ENCODE data around the gene RIN3. TPM values are rescaled to one million over a fixed set of nuclear protein-coding genes. Genes with fewer than 3 reads are reported as not detected.
"Not testable (repeated sequence)": the region's sequence is repeated elsewhere in the genome, so short reads cannot be mapped to it uniquely, and the experiment has no call there.

The RIN3 gene
- total RNA-seq, 1 donor from 2014 or later, result 33.7 TPM

DNA sequence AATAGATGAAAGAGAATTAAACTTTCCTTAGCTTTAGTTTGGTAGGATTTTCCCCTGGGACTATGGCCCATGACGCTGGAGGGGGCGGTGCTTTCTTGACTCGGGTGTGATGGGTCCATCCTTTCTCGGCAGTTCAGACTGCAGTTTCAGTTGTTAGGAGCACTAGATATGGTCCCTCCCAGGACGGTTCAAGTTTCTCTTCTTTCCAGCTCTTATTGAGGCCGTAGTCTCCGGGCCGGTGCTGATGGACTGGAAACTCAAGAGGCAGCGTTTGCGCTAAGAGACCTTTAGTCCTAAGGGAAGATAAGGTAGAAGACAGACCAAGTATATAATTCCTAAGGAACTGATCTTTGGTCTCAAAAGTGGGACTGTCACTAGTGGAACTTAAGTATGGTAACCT, 111.2 kb downstream of the RIN3 start:
- no peak for DNase-seq (ENCODE audit: low spot score)

DNA sequence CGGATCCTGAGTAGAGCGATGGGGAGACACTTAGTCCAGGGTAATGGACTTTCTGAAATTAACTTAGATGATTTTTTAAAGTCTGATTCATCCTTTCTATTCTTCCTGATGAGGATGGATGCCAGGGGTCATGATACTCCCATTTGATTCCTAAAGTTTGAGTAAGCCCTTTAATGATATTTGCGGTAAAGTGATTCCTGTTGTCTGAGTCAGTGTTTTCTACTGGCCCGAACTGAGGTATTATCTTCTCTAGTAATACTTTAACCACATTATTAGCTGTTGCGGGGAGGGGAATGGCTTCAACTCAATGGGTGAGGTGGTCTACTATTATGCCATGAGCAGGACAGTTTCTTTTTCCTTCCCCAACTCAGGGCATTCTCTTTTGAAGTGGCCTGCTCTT, 111.6 kb downstream of the RIN3 start:
- no peak for DNase-seq (ENCODE audit: low spot score)

DNA sequence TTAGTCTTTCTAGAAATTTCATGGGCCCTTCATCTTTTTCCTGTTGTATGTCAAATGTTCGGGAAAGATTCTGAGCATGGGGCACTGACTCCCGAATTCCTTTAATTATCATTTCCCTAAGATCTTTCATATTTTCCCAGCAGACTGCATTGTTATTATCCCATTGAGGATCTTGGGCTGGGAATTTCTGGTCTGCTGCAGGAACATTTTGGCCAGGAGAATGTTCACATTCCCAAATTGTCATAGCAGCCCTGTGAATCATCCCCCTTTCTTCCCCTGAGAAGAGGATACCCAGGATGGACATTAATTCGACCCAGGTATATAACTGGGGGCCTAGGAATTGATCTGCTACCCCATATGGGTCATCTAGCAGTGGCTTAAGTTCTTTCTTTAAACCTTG, 112.5 kb downstream of the RIN3 start:
- no peak for DNase-seq (ENCODE audit: low spot score)

DNA sequence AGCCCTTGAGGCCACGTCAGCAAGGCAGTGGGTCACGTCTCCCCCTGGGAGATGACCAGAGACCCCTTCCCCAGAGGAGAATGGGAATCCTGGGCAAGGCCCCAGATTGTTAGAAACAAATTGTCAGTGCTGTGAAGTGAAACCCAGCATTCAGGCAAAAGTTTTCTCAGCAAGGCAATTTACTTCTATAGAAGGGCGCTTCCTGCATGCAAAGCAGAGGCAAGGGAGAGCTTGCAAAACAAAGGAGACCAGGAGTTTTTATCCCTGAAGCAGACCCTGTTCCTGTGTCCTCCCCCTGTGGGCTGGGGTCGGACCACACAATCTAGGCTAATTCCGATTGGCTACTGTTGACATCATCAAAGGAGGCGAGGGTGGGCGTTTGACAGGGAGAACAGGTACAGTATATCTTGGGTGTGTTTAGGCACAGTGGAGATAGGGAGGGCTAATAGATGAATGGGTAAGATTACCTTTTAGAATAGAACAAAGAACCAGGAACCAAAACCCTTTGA, 114.2 kb downstream of the RIN3 start:
- DNase-seq (ENCODE audit: low spot score), result no peak

DNA sequence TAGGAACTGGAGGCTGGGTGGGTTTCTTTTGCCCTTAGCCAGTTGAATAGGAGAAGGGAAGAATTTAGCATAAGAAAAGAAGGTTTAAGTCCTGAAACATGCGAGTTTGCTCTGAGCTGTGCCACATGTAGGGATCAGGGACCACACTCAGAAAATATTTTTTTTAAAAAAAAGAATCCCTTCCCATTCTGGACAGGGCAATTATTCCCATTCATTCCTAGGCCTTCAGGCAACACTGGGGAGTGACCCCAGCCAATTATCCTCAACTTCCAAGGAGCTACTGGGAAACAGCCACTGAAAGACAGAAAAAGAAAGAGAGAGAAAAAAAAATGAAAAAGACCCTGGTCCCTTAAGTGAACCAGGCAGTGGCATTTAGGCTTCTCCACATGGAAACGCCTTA, 115.1 kb downstream of the RIN3 start:
- DNase-seq (ENCODE audit: low spot score), result no peak

DNA sequence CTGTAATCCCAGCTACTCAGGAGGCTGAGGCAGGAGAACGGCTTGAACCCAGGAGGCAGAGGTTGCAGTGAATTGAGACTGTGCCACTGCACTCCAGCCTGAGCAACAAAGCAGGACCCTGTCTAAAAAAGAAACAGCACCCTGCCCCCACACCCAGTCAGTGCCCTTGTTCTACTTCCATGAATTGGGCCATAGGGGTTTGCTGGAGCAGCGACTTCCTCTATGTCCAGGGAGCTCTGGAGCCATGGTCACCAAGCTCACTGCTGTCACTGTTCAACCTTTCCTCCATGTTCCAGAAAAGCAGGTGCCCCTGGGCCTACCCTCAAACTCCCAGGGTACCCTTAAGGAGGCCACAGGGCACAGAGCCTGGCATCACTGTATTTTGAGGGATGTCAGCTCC, 116.8 kb downstream of the RIN3 start:
- DNase-seq (ENCODE audit: low spot score), result no peak

DNA sequence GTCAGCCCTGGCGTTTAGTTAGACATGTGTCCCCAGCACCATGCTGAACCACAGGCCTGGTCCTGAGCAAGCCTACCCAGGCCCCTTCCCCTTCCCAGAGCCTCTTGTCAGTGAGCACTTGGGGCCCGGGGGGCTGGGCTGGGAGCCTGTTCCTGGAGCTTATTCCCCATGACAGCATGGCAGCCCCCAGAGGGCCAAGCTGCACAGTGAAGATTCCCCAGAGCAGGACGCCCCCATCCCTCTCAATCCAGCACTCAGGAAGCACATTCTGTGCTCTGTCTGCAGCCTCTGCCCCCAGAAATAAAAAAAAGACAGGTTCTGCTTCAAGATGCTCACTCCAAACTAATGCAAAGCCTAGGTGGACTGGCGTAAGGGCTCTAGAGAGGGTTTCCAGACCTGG, 117.5 kb downstream of the RIN3 start:
- DNase-seq (ENCODE audit: low spot score), result no peak

DNA sequence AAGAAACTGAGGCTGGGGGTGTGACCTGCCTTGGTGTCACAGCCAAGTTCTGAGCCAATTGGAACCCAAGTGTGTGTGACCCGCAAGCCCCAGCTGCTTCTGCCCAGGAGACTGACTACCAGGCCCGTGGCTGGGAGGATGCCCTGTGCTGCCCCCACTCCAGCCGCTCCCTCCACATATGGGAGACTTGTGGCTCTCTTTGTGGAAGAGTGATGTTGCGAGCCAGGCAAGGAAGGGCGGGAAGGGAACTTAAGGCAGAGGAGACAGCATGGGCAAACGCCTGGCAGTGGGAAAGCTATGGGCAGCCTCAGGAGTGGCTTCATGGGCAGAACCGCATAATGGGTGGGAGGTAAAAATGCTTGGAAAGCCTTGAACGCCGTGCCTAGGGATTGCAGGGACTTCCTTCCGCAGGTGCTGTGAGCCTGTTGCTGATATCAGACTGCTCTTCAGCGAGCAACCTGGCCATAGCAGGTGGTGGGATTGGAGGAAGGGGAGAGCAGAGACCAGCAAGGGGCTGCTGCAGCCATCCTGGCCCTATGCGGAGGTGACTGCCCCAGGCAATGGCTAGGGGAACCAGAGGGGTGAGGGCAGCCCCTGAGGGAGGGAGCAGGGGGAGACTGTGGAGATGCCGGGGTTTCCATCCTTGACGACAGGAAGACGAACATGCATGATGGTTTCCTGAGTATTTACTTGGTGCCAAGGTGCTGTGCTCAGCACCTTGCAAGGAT, 119.1 kb downstream of the RIN3 start:
- DNase-seq (ENCODE audit: low spot score), result no peak

DNA sequence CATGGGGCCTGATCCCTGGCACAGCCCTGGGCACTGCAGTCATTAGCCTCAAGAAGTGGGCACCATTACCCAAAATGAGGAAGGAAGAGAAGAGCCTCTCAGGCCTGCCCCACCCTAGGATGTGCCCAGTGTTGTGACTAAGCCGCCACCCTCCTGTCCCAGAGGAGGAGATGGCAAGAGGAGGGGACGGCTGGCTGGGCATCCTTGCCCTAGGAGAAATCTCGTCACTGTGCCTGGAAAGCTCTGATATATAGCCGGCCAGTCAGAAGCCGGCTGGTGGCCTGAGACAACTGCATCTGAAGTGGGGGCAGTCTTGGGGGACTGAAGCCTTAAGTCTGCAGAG, 119.7 kb downstream of the RIN3 start:
- DNase-seq (ENCODE audit: low spot score), result no peak

DNA sequence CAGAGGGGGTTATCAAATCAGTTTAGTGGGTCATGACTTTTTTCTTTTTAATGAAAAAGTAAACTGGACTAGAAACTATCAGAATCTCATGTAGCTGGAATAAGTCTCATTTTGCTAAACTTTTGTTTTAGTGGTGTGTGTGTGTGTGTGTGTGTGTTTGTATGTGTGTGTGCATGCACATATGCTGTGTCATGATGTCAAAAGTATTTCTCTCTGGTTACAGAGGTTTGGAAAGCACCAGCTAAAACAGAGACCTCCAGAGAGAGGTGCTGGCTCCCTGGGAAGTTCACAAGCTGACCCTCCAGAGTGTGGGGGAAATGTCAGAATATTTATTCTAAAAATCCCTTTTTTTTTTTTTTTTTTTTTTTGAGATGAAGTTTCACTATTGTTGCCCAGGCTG, 120.1 kb downstream of the RIN3 start:
- no peak for DNase-seq (ENCODE audit: low spot score)

DNA sequence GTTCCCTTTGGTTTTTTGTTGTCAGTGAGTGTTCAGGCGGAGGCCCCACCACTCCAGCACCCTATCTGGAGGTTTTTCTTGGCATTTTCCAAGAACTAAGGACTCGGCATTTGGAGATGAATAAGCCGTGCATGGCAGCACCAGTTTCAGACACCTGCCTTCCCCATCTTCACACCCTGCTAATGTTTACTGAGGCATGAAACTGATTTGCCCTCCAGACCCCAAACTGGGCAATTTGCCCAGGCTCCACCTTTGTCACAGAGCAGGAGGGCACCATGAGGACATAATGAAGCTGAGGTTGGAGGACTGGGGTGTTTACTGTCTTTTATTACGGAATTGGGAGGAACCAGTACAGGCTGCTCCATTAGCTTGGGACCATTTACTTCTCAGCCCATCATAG, 121.5 kb downstream of the RIN3 start:
- no peak for DNase-seq (ENCODE audit: low spot score)

DNA sequence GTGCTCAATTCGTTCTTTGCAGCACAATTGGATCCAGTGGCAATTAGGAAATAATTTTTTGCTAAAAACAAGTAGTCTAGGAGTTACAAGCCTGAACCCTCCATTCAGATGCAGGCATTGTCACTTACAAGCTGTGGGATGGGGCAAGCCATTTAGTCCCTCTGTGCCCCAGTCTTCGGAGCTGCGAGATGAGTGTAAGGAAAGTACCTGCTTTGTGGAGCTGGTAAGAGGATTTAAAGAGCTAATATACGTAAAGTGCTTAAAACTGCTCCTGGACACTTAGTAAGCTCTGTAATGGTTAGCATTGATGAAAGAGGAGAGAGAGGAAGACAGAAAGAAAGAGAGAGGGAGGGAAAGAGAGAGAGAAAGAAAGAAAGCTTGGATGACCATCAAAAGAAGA, 122.3 kb downstream of the RIN3 start:
- DNase-seq (ENCODE audit: low spot score), result no peak

DNA sequence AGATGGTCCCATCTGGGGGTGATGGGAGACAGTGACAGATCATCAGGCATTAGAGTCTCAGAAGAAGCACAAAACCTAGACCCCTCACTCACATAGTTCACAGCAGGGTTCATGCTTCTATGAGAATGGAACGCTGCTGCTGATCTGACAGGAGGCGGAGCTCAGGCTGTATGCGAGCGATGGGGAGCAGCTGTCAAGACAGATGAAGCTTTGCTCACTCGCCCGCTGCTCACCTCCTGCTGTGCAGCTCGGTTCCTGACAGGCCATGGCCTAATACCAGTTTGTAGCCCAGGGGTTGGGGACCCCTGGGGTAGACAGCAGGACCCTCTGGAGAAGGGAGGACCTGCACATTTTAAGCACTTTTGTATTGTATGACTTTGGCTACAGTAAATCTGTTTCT, 123.6 kb downstream of the RIN3 start:
- DNase-seq (ENCODE audit: low spot score), result no peak

DNA sequence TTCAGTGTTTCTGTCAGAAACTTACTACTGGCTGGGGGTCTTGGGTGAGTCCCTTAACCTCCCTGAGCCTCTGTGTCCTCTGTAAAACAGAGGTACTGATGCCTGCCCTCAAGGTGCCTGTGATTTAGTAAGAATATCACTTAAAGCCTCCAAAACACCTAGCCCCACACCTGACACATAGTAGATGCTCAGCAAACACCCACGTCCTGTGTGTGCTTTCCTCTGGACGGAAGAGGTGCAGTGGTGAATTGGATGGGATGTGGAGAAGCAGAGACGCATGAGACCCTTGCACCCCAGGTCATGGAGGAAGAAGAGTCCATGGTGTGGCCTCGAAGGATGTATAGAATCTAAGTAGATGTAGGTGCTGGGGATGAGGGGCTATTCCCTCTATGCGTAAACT, 124.3 kb downstream of the RIN3 start:
- DNase-seq (ENCODE audit: low spot score), result no peak

DNA sequence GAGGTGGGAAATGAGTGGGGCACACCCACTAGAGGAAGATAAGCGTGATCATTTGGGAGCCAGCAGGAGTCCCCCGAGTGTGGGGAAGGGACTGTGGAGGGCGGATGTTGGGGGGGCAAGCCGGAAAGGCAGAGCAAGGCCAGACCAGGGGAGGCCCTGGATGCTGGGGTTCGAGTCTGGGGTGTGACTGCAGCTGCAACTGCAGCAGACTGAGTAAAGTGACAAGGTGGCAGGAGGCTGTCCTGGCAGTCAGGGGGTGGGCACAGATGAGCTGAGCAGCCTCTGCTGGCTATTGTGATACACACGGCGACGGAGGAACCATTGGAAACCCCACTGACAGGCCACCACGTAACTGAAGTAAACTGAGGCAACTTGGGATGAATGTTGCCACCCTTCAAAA, 124.7 kb downstream of the RIN3 start:
- DNase-seq (ENCODE audit: low spot score), result no peak

DNA sequence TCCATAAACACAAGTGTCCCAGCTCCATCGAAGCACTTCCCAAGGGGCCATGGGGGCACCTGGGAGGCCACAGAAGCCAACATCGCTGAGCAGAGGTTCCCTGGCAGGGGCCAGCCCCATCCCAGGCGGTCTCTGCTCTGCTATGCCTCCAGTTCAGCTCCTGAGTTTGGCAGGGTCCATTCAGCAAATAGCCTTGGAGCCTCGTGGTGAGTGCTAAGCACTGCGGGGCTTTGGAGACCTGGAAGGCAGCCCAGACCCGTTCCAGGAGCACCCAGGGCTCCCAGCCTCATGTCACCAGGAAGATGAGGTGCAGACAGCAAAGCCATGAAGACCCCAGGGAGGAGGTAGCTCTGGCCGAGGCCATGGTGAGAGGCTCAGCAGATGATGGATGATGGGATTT, 125.3 kb downstream of the RIN3 start:
- DNase-seq (ENCODE audit: low spot score), result no peak

DNA sequence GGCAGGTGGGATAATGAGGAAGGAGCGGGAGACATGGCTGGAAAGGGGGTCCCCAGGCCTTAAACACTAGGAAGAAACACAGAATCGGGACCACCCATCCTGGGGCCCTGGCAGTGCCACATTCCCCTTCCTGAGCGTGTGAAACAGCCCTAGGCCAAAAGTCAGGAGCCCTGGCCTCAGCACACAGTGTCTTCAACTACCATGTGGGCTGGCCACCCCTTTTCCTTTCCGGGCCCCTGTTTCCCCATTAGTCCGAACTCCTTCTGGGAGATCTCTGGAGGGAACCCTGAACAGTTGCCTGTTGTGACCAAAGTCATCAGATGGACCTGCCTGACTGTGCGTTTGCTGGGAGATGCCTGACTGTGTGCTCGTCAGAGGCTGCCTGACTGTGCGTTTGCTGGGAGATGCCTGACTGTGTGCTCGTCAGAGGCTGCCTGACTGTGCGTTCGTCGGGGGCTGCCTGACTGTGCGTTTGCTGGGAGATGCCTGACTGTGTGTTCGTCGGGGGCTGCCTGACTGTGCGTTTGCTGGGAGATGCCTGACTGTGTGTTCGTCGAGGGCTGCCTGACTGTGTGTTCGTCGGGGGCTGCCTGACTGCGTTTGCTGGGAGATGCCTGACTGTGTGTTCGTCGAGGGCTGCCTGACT, 126.0 kb downstream of the RIN3 start:
- DNase-seq (ENCODE audit: low spot score), result not testable (repeated sequence)

DNA sequence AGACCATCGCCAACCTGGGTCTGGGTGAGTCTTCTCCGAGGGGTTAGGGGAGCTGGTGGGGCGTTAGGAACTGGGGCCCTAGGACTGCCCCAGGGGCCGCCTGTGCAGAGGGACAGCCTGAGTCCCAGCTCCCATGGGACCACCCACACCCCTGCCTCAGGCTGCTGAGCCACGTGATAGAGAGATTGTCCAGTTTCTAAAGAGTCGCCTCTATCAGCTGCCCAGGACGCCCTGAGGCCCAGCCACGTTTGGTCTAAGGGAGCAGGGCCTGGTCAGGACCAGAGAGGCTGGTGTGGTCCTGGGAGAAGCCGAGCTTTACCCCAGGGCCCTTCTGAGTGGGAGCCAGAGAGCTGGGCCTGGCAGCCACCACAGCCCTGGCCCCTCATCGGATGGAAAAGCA, 127.7 kb downstream of the RIN3 start:
- DNase-seq (ENCODE audit: low spot score), result no peak

DNA sequence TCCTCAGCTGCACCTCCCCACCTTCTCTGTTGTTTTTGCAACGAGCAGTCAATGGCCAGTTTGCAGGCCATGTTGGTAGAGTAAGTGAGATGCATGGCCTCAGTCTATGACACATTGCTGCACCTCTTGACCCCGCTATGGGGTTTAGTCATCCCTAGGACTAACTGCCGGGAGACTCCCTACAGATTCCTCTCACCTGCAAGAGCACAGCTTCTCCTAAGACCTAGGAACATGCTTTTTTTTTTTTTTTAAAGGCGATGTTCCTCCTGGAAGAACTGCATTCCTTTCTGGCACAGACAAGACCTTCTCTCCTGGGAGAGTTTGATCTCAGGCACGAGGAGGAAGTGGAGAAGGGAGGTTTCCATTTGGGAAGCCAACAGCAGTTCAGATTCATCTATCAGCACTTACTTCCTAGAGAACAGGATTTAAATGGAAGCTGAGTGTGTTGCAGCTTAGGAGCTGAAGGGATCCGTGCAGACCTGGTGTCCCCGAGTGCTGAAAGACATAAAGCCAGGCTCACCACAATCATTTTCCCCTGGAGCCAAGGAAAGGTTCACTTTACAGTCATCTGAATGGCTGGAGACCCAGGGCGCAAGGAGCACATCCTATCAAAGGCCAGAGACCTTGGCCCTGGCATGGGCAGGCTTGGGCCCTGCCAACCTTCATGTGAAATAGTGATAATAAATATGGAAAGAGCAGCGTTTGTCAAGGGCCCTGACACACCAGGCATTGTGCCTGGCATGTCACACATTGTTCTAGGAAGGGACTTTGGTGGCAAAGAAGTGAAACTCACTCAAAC, 130.8 kb downstream of the RIN3 start:
- DNase-seq (ENCODE audit: low spot score), result no peak

DNA sequence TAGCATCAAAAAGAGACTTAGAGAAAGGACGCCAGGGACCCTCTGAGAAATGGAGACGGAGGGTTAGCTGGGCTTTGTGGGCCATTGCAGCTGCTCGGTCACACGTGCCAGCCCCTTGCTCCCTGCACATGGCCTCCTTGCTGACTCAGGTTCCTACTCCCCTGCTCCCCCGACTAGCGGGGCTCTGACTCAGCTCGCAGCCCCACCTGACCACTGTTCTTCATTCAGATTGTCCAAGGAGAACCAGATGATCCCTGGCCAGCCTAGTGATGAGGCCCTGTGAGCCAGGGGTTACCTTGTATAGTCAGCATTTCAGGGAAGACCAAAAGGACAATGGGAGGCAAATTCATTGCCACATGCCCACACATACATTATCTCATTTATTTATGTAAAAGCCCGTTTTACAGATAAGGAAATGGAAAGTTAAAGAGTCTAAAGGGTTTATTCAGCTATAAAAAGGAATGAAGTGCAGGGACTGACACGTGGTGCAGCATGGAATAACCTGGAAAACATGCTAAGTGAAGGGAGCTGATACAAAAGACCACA, 131.5 kb downstream of the RIN3 start:
- DNase-seq (ENCODE audit: low spot score), result no peak

DNA sequence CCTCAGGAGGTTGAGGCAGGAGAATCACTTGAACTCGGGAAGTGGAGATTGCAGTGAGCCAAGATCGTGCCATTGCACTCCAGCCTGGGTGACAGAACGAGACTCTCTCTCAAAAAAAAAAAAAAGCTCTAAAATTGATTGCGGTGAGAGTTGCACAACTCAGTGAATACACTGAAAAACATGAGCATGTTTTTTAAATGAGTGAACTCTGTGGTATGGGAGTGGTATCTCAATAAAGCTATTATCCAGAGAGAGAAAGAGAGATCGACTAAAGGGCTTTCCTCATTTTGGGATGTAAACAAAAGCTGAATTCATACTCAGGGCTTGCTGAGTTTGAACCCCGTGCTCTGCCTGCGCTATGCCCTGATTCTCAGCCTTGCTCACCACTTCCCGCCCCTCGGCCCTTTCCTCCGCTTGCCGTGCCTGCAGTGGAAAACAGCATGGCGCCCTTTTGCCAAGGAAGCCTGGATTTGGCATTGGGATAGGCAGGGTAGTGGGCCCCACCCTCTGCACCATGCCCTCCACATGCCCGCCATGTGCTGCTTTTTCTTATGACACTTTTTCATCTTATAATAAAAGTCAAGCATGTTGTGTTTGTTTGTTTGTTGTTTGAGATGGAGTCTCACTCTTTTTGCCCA, 132.4 kb downstream of the RIN3 start:
- no peak for DNase-seq (ENCODE audit: low spot score)
